Measurements from ENCODE around the gene FA2H. TPM values are rescaled to one million over a fixed set of nuclear protein-coding genes. Genes with fewer than 3 reads are reported as not detected.

Gene FA2H
- total and polyA plus RNA-seq, 2 donors from 2014 or later, result 4.2 to 10.3 TPM

DNA sequence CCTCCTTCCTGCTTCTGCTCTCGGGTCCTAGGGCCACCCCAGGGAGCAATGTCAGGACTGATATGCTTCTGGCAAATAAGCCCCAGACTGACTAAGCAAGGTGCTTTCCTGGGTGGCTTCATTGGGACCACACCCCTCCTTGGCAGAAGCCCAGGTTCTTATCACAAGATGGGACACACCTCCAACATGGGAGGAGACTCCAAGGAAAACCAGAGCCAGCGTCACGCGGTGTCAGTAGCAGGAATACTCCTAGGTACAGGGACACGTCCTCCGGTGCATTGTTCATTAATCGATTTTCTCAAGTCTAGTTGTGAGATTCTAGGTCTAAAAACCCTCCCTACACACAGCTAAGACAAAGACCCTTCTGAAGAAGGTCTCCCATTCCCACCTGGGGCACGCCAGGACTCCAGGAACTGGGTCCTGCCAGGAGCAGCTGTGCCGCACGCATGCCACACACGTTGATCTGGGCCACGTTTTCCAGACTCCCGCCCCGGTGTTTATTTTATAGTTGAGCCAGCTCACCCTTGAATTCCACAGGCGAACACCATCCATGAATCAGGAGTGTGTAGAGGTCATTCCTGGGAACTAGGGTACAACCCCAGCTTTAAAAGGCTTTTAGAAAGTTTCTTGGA lies 30.8 kb downstream of the FA2H start:
- intact Hi-C loops (cut with DNase I), result no loop called here
- Histone ChIP-seq H3K9me3 (ENCODE audit: control insufficient read depth in 2 of 3, insufficient read depth in 1 of 3, low read length in 3 of 3) (no peaks in the 10 kb centered on the region), H3K9ac (ENCODE audit: low read length in 3 of 3) (peak overlapping the region in 1 of 3 donors; percentile 51), H3K36me3 (ENCODE audit: control insufficient read depth in 2 of 3, insufficient read depth in 3 of 3, low read length in 3 of 3) (no peaks in the 10 kb centered on the region), H3K27me3 (ENCODE audit: control insufficient read depth, insufficient read depth, low read length) (no peaks in the 10 kb centered on the region), H3K4me1 (ENCODE audit: control insufficient read depth in 2 of 3, insufficient read depth in 2 of 3, low read depth in 1 of 3, low read length in 3 of 3) (peaks cover 0 to 6% (median 0%) of the 10 kb centered on the region in 3 donors), H3K4me3 (ENCODE audit: low read length in 3 of 3) (peak overlapping the region in 1 of 3 donors; percentile 38), H3K27ac (ENCODE audit: low read depth in 2 of 2, low read length in 2 of 2) (peak overlapping the region; percentile 61 to 81)
- peak; percentile 74 to 93 (median 82) for DNase-seq
- FAIRE-seq, result no peak
- TF ChIP-seq, protein P1, sequence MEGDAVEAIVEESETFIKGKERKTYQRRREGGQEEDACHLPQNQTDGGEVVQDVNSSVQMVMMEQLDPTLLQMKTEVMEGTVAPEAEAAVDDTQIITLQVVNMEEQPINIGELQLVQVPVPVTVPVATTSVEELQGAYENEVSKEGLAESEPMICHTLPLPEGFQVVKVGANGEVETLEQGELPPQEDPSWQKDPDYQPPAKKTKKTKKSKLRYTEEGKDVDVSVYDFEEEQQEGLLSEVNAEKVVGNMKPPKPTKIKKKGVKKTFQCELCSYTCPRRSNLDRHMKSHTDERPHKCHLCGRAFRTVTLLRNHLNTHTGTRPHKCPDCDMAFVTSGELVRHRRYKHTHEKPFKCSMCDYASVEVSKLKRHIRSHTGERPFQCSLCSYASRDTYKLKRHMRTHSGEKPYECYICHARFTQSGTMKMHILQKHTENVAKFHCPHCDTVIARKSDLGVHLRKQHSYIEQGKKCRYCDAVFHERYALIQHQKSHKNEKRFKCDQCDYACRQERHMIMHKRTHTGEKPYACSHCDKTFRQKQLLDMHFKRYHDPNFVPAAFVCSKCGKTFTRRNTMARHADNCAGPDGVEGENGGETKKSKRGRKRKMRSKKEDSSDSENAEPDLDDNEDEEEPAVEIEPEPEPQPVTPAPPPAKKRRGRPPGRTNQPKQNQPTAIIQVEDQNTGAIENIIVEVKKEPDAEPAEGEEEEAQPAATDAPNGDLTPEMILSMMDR (IDR thresholded peaks at IDR 0.05; ENCODE audit: borderline replicate concordance, extremely low read depth, insufficient read depth), result no peak

DNA sequence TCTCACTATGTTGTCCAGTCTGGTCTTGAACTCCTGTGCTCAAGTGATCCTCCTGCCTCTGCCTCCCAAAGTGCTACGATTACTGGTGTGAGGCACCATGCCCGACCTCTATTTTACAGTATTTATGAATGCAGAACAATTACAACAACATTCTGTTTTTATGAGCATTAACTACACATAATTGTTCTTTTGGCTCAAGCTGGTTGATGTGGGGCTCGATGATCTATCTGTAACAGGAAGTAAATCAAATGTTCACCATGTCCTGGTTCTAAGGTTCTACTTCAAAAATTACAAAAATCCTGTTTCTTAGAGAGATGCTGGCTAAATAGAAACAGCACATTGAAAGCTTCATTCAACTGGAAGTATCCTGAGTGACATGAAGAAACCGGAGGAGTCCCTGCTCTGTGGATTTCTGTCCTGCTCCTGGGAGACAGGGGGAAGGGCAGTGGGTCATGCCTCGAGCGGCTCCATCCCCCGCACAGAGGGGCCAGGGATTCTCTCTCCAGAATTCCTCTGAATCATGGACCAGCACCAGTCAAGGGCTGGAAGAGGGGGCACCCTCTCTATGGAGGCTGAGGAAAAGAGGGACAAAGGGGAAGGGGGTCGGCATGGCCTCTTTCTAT lies 31.5 kb downstream of the FA2H start:
- peak overlapping the region in 1 of 3 donors; percentile 38 for H3K4me3 ChIP-seq (ENCODE audit: low read length in 3 of 3)
- DNase-seq, result peak in 4 of 5 donors; percentile 63 to 78 (median 68)
- H3K9ac ChIP-seq (ENCODE audit: low read length in 3 of 3), result peak overlapping the region in 1 of 3 donors; percentile 51
- H3K9me3 ChIP-seq (ENCODE audit: control insufficient read depth in 2 of 3, insufficient read depth in 1 of 3, low read length in 3 of 3), result no peaks in the 10 kb centered on the region
- H3K27me3 ChIP-seq (ENCODE audit: control insufficient read depth, insufficient read depth, low read length), result no peaks in the 10 kb centered on the region
- TF ChIP-seq, protein P1 (IDR thresholded peaks at IDR 0.05; ENCODE audit: borderline replicate concordance, extremely low read depth, insufficient read depth), result no peak
- intact Hi-C loops (cut with DNase I), result no loop called here
- FAIRE-seq, result no peak
- no peaks in the 10 kb centered on the region for H3K36me3 ChIP-seq (ENCODE audit: control insufficient read depth in 2 of 3, insufficient read depth in 3 of 3, low read length in 3 of 3)
- H3K27ac ChIP-seq (ENCODE audit: low read depth in 2 of 2, low read length in 2 of 2), result peak overlapping the region; percentile 61 to 81
- H3K4me1 ChIP-seq (ENCODE audit: control insufficient read depth in 2 of 3, insufficient read depth in 2 of 3, low read depth in 1 of 3, low read length in 3 of 3), result peaks cover 0 to 6% (median 0%) of the 10 kb centered on the region in 3 donors

DNA sequence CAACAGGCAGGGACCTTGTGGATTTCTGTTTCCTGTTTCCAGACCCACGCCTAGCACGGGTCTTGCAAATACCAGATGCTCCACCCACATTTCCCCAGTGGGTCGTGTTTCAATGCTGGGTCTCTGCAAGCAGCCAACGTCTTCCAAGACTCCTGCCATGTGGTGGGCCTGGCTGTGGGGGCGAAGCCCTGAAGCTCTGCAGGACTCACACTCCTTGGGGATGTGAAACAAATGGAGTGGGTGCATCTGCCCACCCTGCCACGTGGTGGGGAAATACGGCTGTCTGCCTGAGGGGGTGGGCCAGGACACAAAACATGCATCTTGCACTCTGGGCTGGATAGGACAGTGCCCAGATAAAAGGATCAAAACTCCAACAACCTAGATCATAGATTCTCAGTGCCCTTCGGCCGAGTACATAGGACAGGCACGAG lies 32.6 kb downstream of the FA2H start:
- peaks cover 0 to 4% (median 0%) of the 10 kb centered on the region in 3 donors for H3K4me1 ChIP-seq (ENCODE audit: control insufficient read depth in 2 of 3, insufficient read depth in 2 of 3, low read depth in 1 of 3, low read length in 3 of 3)
- intact Hi-C loops (cut with DNase I), result no loop called here
- no peak for FAIRE-seq
- no peaks in the 10 kb centered on the region for H3K27me3 ChIP-seq (ENCODE audit: control insufficient read depth, insufficient read depth, low read length)
- H3K36me3 ChIP-seq (ENCODE audit: control insufficient read depth in 2 of 3, insufficient read depth in 3 of 3, low read length in 3 of 3), result no peaks in the 10 kb centered on the region
- no peaks in the 10 kb centered on the region for H3K9me3 ChIP-seq (ENCODE audit: control insufficient read depth in 2 of 3, insufficient read depth in 1 of 3, low read length in 3 of 3)
- DNase-seq, result peak in 1 of 5 donors; percentile 51
- no peak overlapping the region for H3K9ac ChIP-seq (ENCODE audit: low read length in 3 of 3)
- TF ChIP-seq, protein P1 (IDR thresholded peaks at IDR 0.05; ENCODE audit: borderline replicate concordance, extremely low read depth, insufficient read depth), result no peak
- H3K27ac ChIP-seq (ENCODE audit: low read depth in 2 of 2, low read length in 2 of 2), result no peak overlapping the region
- no peak overlapping the region for H3K4me3 ChIP-seq (ENCODE audit: low read length in 3 of 3)

All from kidney (tissue), 14 donors.